Activated CD4-positive, alpha-beta T cell treated with anti-CD3 and anti-CD28 coated beads, Interleukin-2, amount 50 U/mL, for 4 hours (primary cell): ENCODE measurements around the gene SIRT2.
"Not testable (repeated sequence)": the region's sequence is repeated elsewhere in the genome, so short reads cannot be mapped to it uniquely, and the experiment has no call there.

Source experiments
- DNase-seq, 2 experiments: peaks; one replicate each; pipeline ENCODE4 v3.0.0-alpha.2; 2020

SIRT2 gene

DNA sequence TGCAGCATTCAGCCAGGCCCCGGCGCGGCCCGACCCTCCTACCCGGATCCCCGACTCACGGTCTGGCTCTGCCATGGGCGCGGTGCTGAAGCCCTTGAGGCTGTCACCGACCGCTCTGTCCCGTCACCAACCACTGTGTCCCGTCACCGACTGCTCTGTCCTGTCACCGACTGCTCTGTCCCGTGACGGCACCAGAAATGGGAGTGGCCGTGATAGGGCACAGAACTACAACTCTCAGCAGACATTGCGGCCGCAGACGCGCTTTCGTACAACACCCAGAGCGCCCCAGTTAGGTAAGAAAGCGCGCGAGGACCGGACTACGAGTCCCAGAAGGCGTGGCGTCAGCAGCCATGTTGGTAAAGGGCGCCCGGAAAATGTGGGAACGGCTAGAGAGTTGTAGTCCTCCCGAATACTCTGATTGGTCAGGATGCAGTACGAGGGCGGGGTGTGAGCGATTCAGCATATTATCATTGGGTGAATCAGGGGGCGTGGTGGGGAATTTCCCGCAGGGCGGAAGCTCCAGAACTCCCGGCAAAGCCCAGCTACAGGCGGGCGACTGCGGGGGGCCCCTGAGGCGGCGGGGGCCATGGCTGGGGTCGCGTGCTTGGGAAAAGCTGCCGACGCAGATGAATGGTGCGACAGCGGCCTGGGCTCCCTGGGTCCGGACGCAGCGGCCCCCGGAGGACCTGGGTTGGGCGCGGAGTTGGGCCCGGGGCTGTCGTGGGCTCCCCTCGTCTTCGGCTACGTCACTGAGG is at the start of gene SIRT2, which contains the start of gene NFKBIB:
TSS of gene SIRT2 (minus strand) at position 172 of the 755 bp plus-strand sequence. CDS start at position 75, 97 bp downstream.
TSS of gene NFKBIB (plus strand) at position 523 of the 755 bp plus-strand sequence. CDS start at position 587, 64 bp downstream.
- DNase-seq: peak; percentile 99

GRCh38 chr19:38946229-38947010 is 47.0 kb upstream of the SIRT2 start:
- no peak for DNase-seq

DNA sequence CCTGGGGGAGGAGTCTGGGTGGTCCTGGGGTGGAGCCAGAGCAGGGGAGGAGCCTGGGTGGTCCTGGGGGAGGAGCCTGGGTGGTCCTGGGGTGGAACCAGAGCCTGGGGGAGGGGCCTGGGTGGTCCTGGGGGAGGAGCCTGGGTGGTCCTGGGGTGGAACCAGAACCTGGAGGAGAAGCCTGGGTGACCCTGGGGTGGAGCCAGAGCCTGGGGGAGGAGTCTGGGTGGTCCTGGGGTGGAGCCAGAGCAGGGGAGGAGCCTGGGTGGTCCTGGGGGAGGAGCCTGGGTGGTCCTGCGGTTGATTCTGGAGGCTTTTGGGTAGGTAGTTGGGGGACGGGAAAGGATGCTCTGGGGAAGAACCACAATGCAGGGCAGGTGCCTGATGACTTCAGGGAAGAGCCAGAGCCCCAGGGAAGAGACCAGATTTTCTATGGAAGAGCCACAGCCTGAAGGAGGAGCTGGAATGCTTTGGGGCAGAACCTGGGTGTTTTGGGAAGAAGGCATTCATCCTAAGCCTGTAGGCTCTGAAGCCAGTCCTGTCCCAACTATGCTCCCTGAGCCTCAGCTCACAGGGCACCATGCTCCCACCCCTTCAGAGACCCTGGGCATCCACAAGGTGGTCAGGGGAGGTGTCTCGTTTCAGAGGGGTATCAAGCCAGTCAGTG is 46.3 kb upstream of the SIRT2 start:
- no peak for DNase-seq

DNA sequence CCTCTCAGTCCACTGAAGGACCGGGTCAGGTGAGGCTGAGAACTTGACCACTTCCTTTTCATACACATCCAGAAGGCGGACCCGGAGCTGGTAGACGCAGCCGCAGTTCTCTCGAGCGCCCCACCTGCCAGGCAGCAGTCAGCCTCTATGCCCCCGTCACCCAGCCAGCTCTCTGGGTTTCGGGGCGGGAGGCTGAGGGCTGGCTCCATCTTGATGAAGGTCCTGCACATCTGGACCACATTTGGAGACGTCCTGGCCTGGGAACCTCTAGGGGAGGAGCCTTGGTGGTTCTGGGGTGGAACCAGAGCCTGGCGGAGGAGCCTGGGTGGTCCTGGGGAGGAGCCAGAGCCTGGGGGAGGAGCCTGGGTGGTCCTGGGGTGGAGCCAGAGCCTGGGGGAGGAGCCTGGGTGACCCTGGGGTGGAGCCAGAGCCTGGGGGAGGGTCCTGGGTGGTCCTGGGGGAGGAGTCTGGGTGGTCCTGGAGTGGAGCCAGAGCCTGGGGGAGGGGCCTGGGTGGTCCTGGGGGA is 45.6 kb upstream of the SIRT2 start:
- DNase-seq: no peak

- no peak for DNase-seq
These were observed 43.2 kb upstream of the SIRT2 start for GRCh38 chr19:38942471-38943181.

GRCh38 chr19:38941979-38942378 is 42.6 kb upstream of the SIRT2 start:
- no peak for DNase-seq

- DNase-seq: not testable (repeated sequence)
These were observed 42.0 kb upstream of the SIRT2 start for GRCh38 chr19:38941466-38941865.

DNA sequence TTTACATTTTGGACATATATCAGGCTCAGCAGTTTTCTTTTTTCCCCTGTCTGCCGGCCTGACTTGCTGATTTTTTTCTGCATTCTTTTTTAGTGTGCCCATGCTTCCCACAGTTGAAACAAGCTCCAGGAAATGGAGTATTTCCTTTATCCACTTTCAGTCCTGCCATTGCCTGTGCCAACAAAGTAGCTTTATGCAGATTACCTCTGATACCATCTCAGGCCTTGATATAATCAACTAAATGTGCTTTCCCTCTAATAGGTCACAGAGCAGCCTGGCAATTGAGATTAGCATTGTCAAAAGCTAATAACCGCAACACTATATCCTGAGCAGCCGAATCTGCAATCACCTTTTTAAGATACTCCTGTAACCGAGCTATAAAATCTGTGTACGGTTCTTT is 40.5 kb upstream of the SIRT2 start:
- DNase-seq: no peak

DNA sequence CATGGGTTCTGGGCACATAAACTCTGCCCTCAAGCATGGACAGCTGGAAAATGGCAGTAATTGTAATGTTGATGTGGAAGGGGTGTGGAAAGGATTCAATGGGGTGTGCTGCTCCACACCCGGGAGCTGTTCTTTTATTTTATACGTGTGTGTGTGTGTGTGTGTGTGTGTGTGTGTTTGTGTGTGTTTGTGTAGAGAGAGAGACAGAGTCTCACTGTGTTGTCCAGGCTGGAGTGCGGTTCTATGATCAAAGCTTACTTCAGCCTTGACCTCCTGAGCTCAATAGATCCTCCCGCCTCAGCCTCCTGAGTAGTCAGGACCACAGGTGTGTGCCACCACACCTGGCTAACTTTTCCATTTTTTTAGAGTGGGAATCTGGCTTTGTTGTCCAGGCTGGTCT is 34.1 kb upstream of the SIRT2 start:
- no peak for DNase-seq

DNA sequence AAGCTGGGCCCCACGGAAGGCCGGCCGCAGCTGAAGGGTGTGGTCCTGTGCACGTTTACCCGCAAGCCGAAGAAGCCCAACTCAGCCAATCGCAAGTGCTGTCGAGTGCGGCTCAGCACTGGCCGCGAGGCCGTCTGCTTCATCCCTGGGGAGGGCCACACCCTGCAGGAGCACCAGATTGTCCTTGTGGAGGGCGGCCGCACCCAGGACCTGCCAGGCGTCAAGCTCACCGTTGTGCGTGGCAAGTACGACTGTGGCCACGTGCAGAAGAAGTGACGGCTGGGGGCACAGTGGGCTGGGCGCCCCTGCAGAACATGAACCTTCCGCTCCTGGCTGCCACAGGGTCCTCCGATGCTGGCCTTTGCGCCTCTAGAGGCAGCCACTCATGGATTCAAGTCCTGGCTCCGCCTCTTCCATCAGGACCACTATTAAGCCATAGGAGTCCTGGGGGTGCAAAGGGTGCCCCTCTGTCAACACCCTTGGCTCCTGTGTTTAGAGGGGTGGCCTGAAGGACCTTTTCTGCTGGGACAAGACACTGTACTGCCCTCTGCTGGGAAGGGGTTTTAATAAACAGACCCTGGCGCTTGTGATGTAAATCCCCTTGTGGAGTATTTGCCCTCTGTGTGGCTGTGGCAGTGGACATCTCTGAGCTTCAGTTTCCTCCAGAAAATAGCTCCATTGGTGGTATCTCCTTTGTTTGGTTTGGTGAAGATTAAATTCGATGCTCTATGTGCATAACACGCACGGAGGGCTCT is 33.2 kb upstream of the SIRT2 start:
- no peak for DNase-seq

DNA sequence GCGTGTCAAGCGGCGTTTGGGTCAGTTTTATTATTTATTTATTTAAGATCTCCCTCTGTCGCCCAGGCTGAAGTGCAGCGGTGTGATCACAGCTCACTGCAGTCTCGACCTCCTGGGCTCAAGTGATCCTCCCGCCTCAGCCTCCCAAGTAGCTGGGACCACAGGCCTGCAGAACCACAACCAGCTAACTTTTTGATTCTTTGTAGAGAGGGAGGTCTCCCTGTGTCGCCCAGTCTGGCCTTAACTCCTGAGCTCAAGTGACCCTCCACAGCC is 32.0 kb upstream of the SIRT2 start:
- no peak for DNase-seq

GRCh38 chr19:38930776-38931520 is 31.5 kb upstream of the SIRT2 start, which contains the start of gene MRPS12:
MRPS12 (plus strand) TSS chr19:38930944; CDS start chr19:38931295, 351 bp downstream.
- DNase-seq: peak; percentile 98

- DNase-seq: peak; percentile 86 to 88
These were observed 30.7 kb upstream of the SIRT2 start, which contains the start of gene SARS2 for GRCh38 chr19:38929929-38930775. SARS2 (minus strand) TSS chr19:38930763; CDS start chr19:38930736, 27 bp downstream.

DNA sequence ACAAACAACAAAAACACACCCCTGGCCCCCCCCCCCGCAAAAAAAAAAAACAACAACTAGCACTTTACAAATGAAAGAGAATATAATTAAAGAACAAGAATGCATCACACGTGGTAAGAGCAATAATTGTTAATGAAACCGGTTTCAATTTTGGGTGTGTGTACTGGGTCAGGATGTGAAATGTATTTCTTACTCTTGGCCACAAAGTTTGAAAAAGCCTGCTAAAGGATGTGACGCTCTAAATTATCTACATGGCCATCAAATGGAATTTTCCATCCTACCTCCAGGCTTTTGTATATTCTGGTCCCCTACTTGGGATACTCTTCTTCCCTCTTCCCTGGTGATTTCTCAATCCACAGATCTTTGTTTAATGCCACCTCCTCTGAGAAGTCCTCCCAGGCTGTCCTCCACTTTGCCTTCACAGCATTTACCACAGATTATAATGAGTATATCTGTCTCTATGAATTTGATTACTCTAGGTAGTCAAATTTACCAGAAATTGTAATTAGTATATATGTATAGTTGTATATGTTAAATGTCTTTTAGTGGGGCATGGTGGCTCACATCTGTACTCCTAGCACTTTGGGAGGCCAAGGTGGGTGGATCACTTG is 29.1 kb upstream of the SIRT2 start:
- no peak for DNase-seq

- no peak for DNase-seq
These were observed 25.0 kb upstream of the SIRT2 start for GRCh38 chr19:38924388-38924787.

GRCh38 chr19:38922482-38922881 is 23.1 kb upstream of the SIRT2 start:
- DNase-seq: no peak

DNA sequence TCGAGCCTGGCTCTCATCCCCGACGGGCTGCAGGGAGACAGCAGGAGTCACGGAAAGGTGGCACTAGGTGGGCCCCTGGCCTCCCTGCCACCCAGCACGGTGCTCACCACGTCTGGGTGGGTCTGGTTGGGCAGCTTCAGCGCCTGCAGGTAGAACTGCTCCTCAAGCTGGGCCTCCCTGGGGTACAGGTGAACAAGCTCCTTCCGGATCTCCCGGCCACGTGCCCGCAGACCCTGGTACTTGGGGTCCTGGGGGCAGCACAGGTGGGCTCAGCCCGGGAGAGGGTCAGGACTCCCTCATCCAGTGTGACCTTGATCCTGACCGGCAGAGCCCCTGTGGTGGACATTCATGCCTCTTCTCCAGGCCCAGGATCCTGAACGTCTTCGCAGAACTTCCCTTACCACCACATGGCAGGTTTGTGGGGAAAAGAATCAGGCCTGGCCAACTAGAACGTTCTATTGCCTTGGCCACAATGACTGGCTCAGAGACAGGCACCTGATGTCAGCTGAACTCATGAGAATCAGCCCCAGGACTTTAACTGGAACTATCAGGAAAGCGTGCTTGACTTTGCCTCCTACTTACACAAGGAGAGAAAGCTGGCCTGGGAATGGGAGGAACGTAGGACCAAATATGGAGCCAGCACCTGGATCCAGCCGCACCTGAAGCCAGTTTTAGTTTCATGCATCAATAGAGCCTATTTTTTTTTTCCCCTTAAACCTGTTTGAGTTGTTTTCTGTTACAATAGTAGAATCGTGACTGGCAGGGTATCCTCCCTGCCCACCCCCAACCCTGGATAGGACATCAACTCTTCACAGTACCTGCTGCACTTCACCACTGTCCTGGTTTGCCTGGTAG is 22.2 kb upstream of the SIRT2 start:
- no peak for DNase-seq

GRCh38 chr19:38920602-38921419 is 21.4 kb upstream of the SIRT2 start:
- no peak for DNase-seq
